Ascending aorta (tissue), 2 donors: ENCODE measurements around the gene CFAP157. TPM values are rescaled to one million over a fixed set of nuclear protein-coding genes. Genes with fewer than 3 reads are reported as not detected.

ENCODE experiments used
- DNase-seq, 2 donors: peaks; one replicate each; pipeline ENCODE4 v3.0.0-alpha.2; 2019; ENCODE audit warnings: low spot score in 2 of 2
- H3K27ac ChIP-seq, 2 donors: fragments of 200-600 bp; sonication (generic); one replicate each; pipeline ENCODE4 v1.5.1; 2016 to 2017; ENCODE audit warnings: mild to moderate bottlenecking in 1 of 2
- H3K27me3 ChIP-seq: fragments of 200-600 bp; sonication (generic); one replicate; pipeline ENCODE4 v1.5.1; 2017
- H3K36me3 ChIP-seq, 2 donors: fragments of 200-600 bp; sonication (generic); one replicate each; pipeline ENCODE4 v1.5.1; 2016
- H3K4me1 ChIP-seq, 2 donors: fragments of 200-600 bp; sonication (generic); one replicate each; pipeline ENCODE4 v1.5.1; 2016 to 2017; ENCODE audit warnings: mild to moderate bottlenecking in 1 of 2
- H3K4me3 ChIP-seq, 2 donors: fragments of 200-600 bp; sonication (generic); one replicate each; pipeline ENCODE4 v1.5.1; 2016 to 2017; ENCODE audit warnings: mild to moderate bottlenecking in 1 of 2
- H3K9me3 ChIP-seq, 2 donors: fragments of 200-600 bp; sonication (generic); one replicate each; pipeline ENCODE4 v1.5.1; 2016
- CTCF ChIP-seq, 3 experiments: fragments of 200-600 bp in 2 of 3; fragments of 450-650 bp in 1 of 3; sonication (generic) in 2 of 3; IDR thresholded peaks; one replicate each; pipeline ENCODE4 v1.5.1; 2016 to 2019; ENCODE audit warnings: antibody characterized with exemption in 3 of 3, mild to moderate bottlenecking in 1 of 3, moderate library complexity in 1 of 3
- intact Hi-C: fragments of 100-400 bp; cut with DNase I; formaldehyde crosslinking; loops from one replicate; pipeline ENCODE4 v1.15.1; 2023
- total RNA-seq: library from RNA; depleted of rRNA; stranded (reverse); fragments of >200 nt; gene quantifications from one replicate; pipeline ENCODE4 v1.1.0, GENCODE V29; 2016

CFAP157 gene
- total RNA-seq, 1 donor from 2014 or later, result not detected

GRCh38 chr9:127707766-127708165 is 978 bp downstream of the CFAP157 start:
- no peaks in the 10 kb centered on the region for H3K27me3 ChIP-seq
- no peak for TF ChIP-seq CTCF (IDR thresholded peaks at IDR 0.05)
- no peak overlapping the region for H3K4me3 ChIP-seq
- H3K27ac ChIP-seq, result no peak overlapping the region
- H3K9me3 ChIP-seq, result no peaks in the 10 kb centered on the region
- DNase-seq, result no peak
- intact Hi-C loops, result no loop called here
- no peaks in the 10 kb centered on the region for H3K36me3 ChIP-seq
- H3K4me1 ChIP-seq, result no peaks in the 10 kb centered on the region

- H3K27ac ChIP-seq, result no peak overlapping the region
- intact Hi-C loops, result no loop called here
- H3K36me3 ChIP-seq, result no peaks in the 10 kb centered on the region
- no peaks in the 10 kb centered on the region for H3K9me3 ChIP-seq
- no peak overlapping the region for H3K4me3 ChIP-seq
- DNase-seq, result no peak
- no peak for TF ChIP-seq CTCF (IDR thresholded peaks at IDR 0.05)
- H3K4me1 ChIP-seq, result peaks cover 0 to under 1% of the 10 kb centered on the region in 2 donors
- no peaks in the 10 kb centered on the region for H3K27me3 ChIP-seq
Observed at GRCh38 chr9:127708952-127709587, 2.3 kb downstream of the CFAP157 start.

- no peaks in the 10 kb centered on the region for H3K36me3 ChIP-seq
- DNase-seq, result no peak
- intact Hi-C loops, result no loop called here
- no peak overlapping the region for H3K27ac ChIP-seq
- H3K9me3 ChIP-seq, result no peaks in the 10 kb centered on the region
- no peak overlapping the region for H3K4me3 ChIP-seq
- H3K4me1 ChIP-seq, result peaks cover 0 to 5% of the 10 kb centered on the region in 2 donors
- no peak for TF ChIP-seq CTCF (IDR thresholded peaks at IDR 0.05)
- no peaks in the 10 kb centered on the region for H3K27me3 ChIP-seq
Observed at GRCh38 chr9:127710204-127710783, 3.5 kb downstream of the CFAP157 start.

- Histone ChIP-seq H3K9me3 (no peaks in the 10 kb centered on the region), H3K27ac (no peak overlapping the region), H3K4me1 (peaks cover 0 to 8% of the 10 kb centered on the region in 2 donors), H3K36me3 (no peaks in the 10 kb centered on the region), H3K27me3 (no peaks in the 10 kb centered on the region), H3K4me3 (no peak overlapping the region)
- no peak for TF ChIP-seq CTCF (IDR thresholded peaks at IDR 0.05)
- intact Hi-C loops, result no loop called here
- DNase-seq, result no peak
Observed at GRCh38 chr9:127711226-127711701, 4.5 kb downstream of the CFAP157 start.

GRCh38 chr9:127711831-127712274 is 5.1 kb downstream of the CFAP157 start:
- no peak for TF ChIP-seq CTCF (IDR thresholded peaks at IDR 0.05)
- H3K27ac ChIP-seq, result no peak overlapping the region
- no peaks in the 10 kb centered on the region for H3K27me3 ChIP-seq
- intact Hi-C loops, result no loop called here
- H3K4me3 ChIP-seq, result no peak overlapping the region
- peaks cover 0 to 10% of the 10 kb centered on the region in 2 donors for H3K4me1 ChIP-seq
- no peaks in the 10 kb centered on the region for H3K9me3 ChIP-seq
- DNase-seq, result no peak
- H3K36me3 ChIP-seq, result no peaks in the 10 kb centered on the region
